ENCODE measurements around the gene TOE1.

Gene TOE1

GRCh38 chr1:45385302-45385701, 45.3 kb downstream of the TOE1 start:
- no peaks in the 10 kb centered on the region for H3K9me3 ChIP-seq (ENCODE audit: control insufficient read depth, low read length)
- H3K79me2 ChIP-seq, result no peaks in the 10 kb centered on the region
- H3K4me3 ChIP-seq (ENCODE audit: low read depth, low read length), result no peak overlapping the region
- no peaks in the 10 kb centered on the region for H3K4me1 ChIP-seq
- TF ChIP-seq CTCF (IDR thresholded peaks at IDR 0.05), result no peak
- H3K27me3 ChIP-seq (ENCODE audit: control insufficient read depth, insufficient read depth, low read length), result no peaks in the 10 kb centered on the region
- H3K4me2 ChIP-seq (ENCODE audit: low read length), result no peak overlapping the region
- H3K9ac ChIP-seq, result no peak overlapping the region
- no peak overlapping the region for H3K27ac ChIP-seq
- no peak overlapping the region for H2AFZ ChIP-seq
- no peaks in the 10 kb centered on the region for H3K36me3 ChIP-seq (ENCODE audit: control insufficient read depth, insufficient read depth, low read length)

GRCh38 chr1:45386219-45386618, 46.2 kb downstream of the TOE1 start:
- no peaks in the 10 kb centered on the region for H3K36me3 ChIP-seq (ENCODE audit: control insufficient read depth, insufficient read depth, low read length)
- no peak overlapping the region for H3K4me2 ChIP-seq (ENCODE audit: low read length)
- H3K27me3 ChIP-seq (ENCODE audit: control insufficient read depth, insufficient read depth, low read length), result no peaks in the 10 kb centered on the region
- no peak overlapping the region for H3K9ac ChIP-seq
- no peak overlapping the region for H3K4me3 ChIP-seq (ENCODE audit: low read depth, low read length)
- no peaks in the 10 kb centered on the region for H3K4me1 ChIP-seq
- H3K27ac ChIP-seq, result no peak overlapping the region
- TF ChIP-seq CTCF (IDR thresholded peaks at IDR 0.05), result no peak
- H3K79me2 ChIP-seq, result no peaks in the 10 kb centered on the region
- no peaks in the 10 kb centered on the region for H3K9me3 ChIP-seq (ENCODE audit: control insufficient read depth, low read length)
- H2AFZ ChIP-seq, result no peak overlapping the region

Measured in parathyroid adenoma (tissue), 2 donors.